ENCODE results near the gene TAF4.
"Not testable (repeated sequence)": the region's sequence is repeated elsewhere in the genome, so short reads cannot be mapped to it uniquely, and the experiment has no call there.

TAF4 gene

GRCh38 chr20:62065674-62066338 is at the start of gene TAF4:
Gene TAF4, minus strand, starts transcription at chr20:62065881. Its CDS starts 71 bp downstream, at chr20:62065810.
- DNase-seq = peak; percentile 60 to 79

- DNase-seq = no peak
Measured at GRCh38 chr20:62114894-62115293, 49.2 kb upstream of the TAF4 start.

GRCh38 chr20:62112368-62112767 is 46.7 kb upstream of the TAF4 start:
- no peak for DNase-seq

- no peak for DNase-seq
Measured at GRCh38 chr20:62111148-62111547, 45.5 kb upstream of the TAF4 start.

GRCh38 chr20:62105592-62105991 is 39.9 kb upstream of the TAF4 start:
- DNase-seq = no peak

GRCh38 chr20:62104791-62105345 is 39.2 kb upstream of the TAF4 start:
- no peak for DNase-seq

GRCh38 chr20:62104234-62104789 is 38.6 kb upstream of the TAF4 start:
- no peak for DNase-seq

GRCh38 chr20:62103508-62104233 is 38.0 kb upstream of the TAF4 start:
- DNase-seq = no peak

GRCh38 chr20:62101078-62101477 is 35.4 kb upstream of the TAF4 start:
- no peak for DNase-seq

GRCh38 chr20:62097881-62098407 is 32.3 kb upstream of the TAF4 start:
- DNase-seq = no peak

- no peak for DNase-seq
Measured at GRCh38 chr20:62096421-62097380, 31.0 kb upstream of the TAF4 start.

- DNase-seq = no peak
Measured at GRCh38 chr20:62089393-62089792, 23.7 kb upstream of the TAF4 start.

GRCh38 chr20:62088258-62089127 is 22.8 kb upstream of the TAF4 start:
- DNase-seq = peak; percentile 34 to 44

- no peak for DNase-seq
Measured at GRCh38 chr20:62087632-62088031, 22.0 kb upstream of the TAF4 start.

GRCh38 chr20:62087227-62087626 is 21.5 kb upstream of the TAF4 start:
- no peak for DNase-seq

GRCh38 chr20:62085206-62085605 is 19.5 kb upstream of the TAF4 start:
- no peak for DNase-seq

- DNase-seq = not testable (repeated sequence)
Measured at GRCh38 chr20:62084224-62084623, 18.5 kb upstream of the TAF4 start.

GRCh38 chr20:62083312-62083711 is 17.6 kb upstream of the TAF4 start:
- no peak for DNase-seq

- DNase-seq = no peak
Measured at GRCh38 chr20:62080249-62080990, 14.7 kb upstream of the TAF4 start.

- DNase-seq = no peak
Measured at GRCh38 chr20:62079166-62079565, 13.5 kb upstream of the TAF4 start.

GRCh38 chr20:62073323-62073722 is 7.6 kb upstream of the TAF4 start:
- no peak for DNase-seq

All from inflammatory macrophage treated with lipopolysaccharide for 1 hour (primary cell).